Spinal cord (tissue), 10 donors: ENCODE data around the gene HSF4. TPM values are rescaled to one million over a fixed set of nuclear protein-coding genes. Genes with fewer than 3 reads are reported as not detected.
A peak's percentile ranks its signal among the peaks of the same experiment; 100 is the strongest.

Experiments
- DNase-seq, 6 donors: peaks; one replicate each; pipeline versions ENCODE4 v3.0.0 to v3.0.0-alpha.2; 2013 to 2015; ENCODE audit warnings: low spot score in 6 of 6, low read depth in 4 of 6
- H3K27ac ChIP-seq: one replicate; pipeline ENCODE4 v1.5.1; 2013; ENCODE audit warnings: low read depth, low read length, control low read depth
- H3K27me3 ChIP-seq: one replicate; pipeline ENCODE4 v1.6.1; 2013; ENCODE audit warnings: low read length; ENCODE audit not compliant: control insufficient read depth, insufficient read depth
- H3K36me3 ChIP-seq: one replicate; pipeline ENCODE4 v1.6.1; 2013; ENCODE audit warnings: low read length; ENCODE audit not compliant: control insufficient read depth, insufficient read depth
- H3K4me1 ChIP-seq: one replicate; pipeline ENCODE4 v1.6.1; 2013; ENCODE audit warnings: low read length; ENCODE audit not compliant: control insufficient read depth, insufficient read depth
- H3K4me3 ChIP-seq: one replicate; pipeline ENCODE4 v1.5.1; 2013; ENCODE audit warnings: low read depth, low read length, control low read depth
- H3K9me3 ChIP-seq: one replicate; pipeline ENCODE4 v1.6.1; 2013; ENCODE audit warnings: low read length; ENCODE audit not compliant: control insufficient read depth, insufficient read depth
- WGBS: methylation state at CpG from one replicate; pipeline ENCODE4 v1.1.5; 2013; ENCODE audit warnings: missing lambda C conversion rate; ENCODE audit not compliant: insufficient coverage; 5-methylcytosine and 5-hydroxymethylcytosine counted together
- polyA plus RNA-seq, 2 donors: library from polyadenylated mRNA; unstranded; fragments of 120-200 nt; gene quantifications; one replicate each; pipeline ENCODE4 v1.2.1, GENCODE V29; 2013; ENCODE audit not compliant: insufficient read length in 2 of 2
- total RNA-seq, 2 donors: library from RNA; depleted of rRNA in 1 of 2; stranded (reverse); fragments of 120-200 nt in 1 of 2; fragments of >200 nt in 1 of 2; gene quantifications; one replicate each; pipeline versions ENCODE4 v1.2.3 to v1.2.4, GENCODE V29; 2013 to 2014
- donor health status: healthy.

Gene HSF4
- total and polyA plus RNA-seq, 4 donors, result 14.0 to 55.0 (median 41.5) TPM

DNA sequence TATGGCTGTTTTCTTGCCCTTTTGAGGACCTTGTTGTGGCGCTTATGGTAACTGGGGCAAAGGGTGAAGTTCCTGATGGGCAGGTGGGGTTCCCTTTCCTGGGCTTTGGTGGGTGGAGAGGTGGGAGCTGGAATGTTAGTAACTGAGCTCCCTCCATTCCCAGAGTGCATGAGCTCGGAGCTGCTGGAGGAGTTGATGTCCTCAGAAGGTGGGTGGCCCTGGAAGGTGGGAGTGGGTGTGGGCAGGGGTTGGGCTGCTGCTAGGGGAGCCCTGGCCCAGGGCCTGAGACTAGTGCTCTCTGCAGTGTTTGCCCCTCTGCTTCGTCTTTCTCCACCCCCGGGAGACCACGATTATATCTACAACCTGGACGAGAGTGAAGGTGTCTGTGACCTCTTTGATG, 33.2 kb downstream of the HSF4 start:
- Histone ChIP-seq H3K36me3 (peaks cover 88% of the 10 kb centered on the region), H3K27ac (no peak overlapping the region), H3K4me1 (peaks cover 25% of the 10 kb centered on the region), H3K9me3 (no peaks in the 10 kb centered on the region), H3K4me3 (no peak overlapping the region), H3K27me3 (no peaks in the 10 kb centered on the region)
- no peak for DNase-seq
- 74% methylated on average over 5 of the region's 6 CpGs for WGBS

DNA sequence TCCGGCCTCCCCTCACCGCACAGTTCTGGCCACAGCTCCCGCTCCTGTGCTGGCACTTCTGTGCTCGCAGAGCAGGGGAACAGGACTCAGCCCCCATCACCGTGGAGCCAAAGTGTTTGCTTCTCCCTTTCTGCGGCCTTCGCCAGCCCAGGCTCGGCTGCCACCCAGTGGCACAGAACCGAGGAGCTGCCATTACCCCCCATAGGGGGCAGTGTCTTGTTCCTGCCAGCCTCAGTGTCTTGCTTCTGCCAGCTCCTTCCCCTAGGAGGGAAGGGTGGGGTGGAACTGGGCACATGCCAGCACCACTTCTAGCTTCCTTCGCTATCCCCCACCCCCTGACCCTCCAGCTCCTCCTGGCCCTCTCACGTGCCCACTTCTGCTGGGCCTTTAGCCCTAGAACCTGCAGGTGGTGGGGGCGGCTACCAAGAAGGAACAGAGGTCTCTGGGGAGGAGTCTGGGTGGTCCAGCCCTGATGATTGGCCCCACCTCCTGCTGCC, 33.7 kb downstream of the HSF4 start:
- WGBS, result 76% methylated on average over 8 of the region's 12 CpGs
- peaks cover 90% of the 10 kb centered on the region for H3K36me3 ChIP-seq
- peak in 2 of 6 donors; percentile 34 to 56 for DNase-seq
- no peaks in the 10 kb centered on the region for H3K27me3 ChIP-seq
- H3K4me1 ChIP-seq, result peaks cover 20% of the 10 kb centered on the region
- H3K9me3 ChIP-seq, result no peaks in the 10 kb centered on the region
- H3K27ac ChIP-seq, result no peak overlapping the region
- H3K4me3 ChIP-seq, result no peak overlapping the region

DNA sequence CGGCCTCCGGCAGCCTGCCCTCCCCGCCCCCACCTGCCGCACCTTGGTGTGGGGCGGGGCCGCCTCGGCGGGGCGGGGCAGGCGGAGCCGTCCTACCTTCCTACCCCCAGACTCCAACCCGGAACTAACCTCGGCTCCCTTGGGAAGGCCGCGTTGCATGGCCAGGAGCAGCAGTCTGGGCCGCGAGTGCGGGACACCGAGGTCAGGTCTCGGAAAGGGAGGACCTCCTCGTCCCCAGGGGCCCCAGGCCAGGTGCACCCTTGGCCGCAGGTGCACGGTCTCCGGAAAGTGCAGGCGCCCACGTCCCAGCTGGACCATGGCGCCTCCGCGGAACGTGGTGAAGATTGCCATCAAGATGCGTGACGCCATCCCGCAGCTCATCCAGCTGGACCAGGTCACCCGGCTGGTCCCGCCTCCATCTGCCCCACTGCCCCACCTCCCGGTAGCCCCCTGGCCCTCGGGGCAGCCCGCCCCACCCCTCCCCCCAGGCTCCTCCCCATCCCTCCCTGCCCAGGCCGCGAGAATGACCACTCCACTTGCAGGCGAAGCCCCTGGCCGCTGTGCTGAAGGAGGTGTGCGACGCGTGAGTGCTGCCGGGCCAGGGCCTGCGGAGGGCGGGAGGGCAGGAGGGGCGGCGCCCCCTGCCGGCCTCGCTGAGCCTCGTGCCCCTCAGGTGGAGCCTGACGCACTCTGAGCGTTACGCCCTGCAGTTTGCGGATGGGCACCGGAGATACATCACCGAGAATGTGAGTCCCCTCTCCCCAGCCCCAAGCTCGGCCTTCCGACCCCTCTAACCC, 34.7 kb downstream of the HSF4 start, which contains the start of gene ELMO3:
Gene ELMO3 (plus strand): TSS at position 121 of the 797 bp plus-strand sequence. CDS start 196 bp downstream, at position 317.
- no peaks in the 10 kb centered on the region for H3K9me3 ChIP-seq
- no peak within 1 kb of the TSS for H3K4me3 ChIP-seq
- H3K27me3 ChIP-seq, result no peaks in the 10 kb centered on the region
- H3K4me1 ChIP-seq, result peaks cover 15% of the 10 kb centered on the region
- no peak within 1 kb of the TSS for H3K27ac ChIP-seq
- 27% methylated on average over 54 of the region's 61 CpGs for WGBS
- no peak for DNase-seq
- peaks cover 90% of the 10 kb centered on the region for H3K36me3 ChIP-seq

DNA sequence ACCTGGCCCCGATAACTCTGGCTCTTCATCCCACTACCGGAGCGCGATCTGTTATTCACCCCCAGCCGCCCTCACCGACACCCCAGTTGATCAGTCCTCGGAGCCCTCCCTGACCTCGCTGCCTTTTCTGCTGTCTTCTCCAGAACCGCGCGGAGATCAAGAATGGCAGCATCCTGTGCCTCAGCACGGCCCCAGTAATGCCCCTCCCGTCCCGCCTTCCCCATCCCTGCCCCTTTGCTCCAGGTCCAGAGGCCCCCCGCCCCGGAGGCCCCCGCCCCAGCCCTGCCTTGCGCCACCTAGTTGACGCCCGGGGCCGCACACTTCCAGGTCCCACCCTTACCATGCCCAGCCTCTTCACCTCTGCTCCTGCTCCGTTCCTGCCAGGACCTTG, 35.3 kb downstream of the HSF4 start:
- no peaks in the 10 kb centered on the region for H3K9me3 ChIP-seq
- H3K4me3 ChIP-seq, result no peak overlapping the region
- peaks cover 90% of the 10 kb centered on the region for H3K36me3 ChIP-seq
- H3K27ac ChIP-seq, result no peak overlapping the region
- WGBS, result 30% methylated on average over 17 of the region's 22 CpGs
- peaks cover 15% of the 10 kb centered on the region for H3K4me1 ChIP-seq
- H3K27me3 ChIP-seq, result no peaks in the 10 kb centered on the region
- no peak for DNase-seq

DNA sequence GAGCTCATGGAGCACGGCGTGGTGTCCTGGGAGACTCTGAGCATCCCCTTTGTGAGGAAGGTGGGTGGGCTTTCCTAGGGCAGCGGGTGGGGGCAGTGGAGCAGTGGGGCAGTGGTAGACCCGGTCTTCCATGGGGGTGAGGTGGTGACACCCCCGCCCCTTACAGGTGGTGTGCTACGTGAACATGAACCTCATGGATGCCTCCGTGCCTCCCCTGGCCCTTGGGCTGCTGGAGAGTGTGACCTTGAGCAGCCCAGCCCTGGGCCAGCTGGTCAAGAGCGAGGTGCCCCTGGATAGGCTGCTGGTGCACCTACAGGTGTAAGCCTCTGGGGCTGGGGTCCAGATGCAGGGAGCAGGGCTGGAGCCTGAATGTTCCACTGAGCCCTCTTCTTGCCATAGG, 35.9 kb downstream of the HSF4 start:
- WGBS, result 95% methylated on average over 8 of the region's 8 CpGs
- no peak for DNase-seq
- Histone ChIP-seq H3K4me3 (no peak overlapping the region), H3K27me3 (no peaks in the 10 kb centered on the region), H3K4me1 (peaks cover 15% of the 10 kb centered on the region), H3K9me3 (no peaks in the 10 kb centered on the region), H3K36me3 (peaks cover 83% of the 10 kb centered on the region), H3K27ac (no peak overlapping the region)

DNA sequence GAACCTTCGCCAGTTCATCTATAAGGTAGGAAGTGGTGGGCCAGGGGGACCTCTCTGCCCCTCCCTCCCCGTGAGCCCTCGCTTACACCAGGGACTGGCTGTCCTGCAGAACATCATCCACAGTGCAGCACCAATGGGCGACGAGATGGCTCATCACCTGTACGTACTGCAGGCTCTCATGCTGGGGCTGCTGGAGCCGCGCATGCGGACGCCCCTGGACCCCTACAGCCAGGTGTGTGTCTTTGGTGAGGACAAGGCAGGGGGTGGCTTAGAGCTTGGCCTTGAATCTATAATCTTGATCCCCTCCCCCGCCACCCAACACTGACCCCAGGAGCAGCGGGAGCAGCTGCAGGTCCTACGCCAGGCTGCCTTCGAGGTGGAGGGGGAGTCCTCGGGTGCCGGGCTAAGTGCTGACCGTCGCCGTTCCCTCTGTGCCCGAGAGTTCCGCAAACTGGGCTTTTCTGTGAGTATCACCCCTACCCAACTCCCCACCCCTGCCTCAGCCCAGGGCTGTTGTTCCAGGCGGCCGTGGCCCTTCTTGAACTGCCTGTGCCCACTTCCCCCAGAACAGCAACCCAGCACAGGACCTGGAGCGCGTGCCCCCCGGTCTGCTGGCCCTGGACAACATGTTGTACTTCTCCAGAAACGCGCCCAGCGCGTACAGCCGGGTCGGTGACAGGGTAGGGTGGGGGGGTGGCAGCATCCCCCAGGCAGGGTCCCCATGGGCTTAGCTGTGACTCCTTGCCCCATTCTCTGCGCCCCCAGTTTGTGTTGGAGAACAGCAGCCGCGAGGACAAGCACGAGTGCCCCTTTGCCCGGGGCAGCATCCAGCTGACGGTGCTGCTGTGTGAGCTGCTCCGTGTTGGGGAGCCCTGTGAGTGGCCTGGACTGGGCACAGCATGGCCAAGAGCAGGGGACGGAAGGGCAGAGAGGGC, 37.1 kb downstream of the HSF4 start:
- 95% methylated on average over 33 of the region's 40 CpGs for WGBS
- Histone ChIP-seq H3K36me3 (peaks cover 83% of the 10 kb centered on the region), H3K27me3 (no peaks in the 10 kb centered on the region), H3K27ac (no peak overlapping the region), H3K4me3 (no peak overlapping the region), H3K9me3 (no peaks in the 10 kb centered on the region), H3K4me1 (peaks cover 15% of the 10 kb centered on the region)
- DNase-seq, result no peak

DNA sequence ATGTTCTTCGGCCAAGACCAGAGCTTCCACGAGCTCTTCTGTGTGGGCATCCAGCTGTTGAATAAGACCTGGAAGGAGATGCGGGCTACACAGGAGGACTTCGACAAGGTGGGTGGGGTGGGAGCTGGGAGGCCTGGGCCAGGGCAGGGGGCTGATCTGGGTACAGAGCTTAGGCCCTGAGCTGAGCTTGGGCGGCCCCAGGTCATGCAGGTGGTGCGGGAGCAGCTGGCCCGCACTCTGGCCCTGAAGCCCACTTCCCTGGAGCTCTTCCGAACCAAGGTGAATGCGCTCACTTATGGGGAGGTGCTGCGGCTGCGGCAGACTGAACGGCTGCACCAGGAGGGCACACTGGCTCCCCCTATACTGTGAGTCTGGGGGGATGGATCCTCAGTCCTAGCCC, 37.9 kb downstream of the HSF4 start:
- no peak for DNase-seq
- H3K9me3 ChIP-seq, result no peaks in the 10 kb centered on the region
- no peaks in the 10 kb centered on the region for H3K27me3 ChIP-seq
- H3K36me3 ChIP-seq, result peaks cover 83% of the 10 kb centered on the region
- H3K4me1 ChIP-seq, result peaks cover 15% of the 10 kb centered on the region
- whole genome bisulfite sequencing, result 97% methylated on average over 12 of the region's 12 CpGs
- H3K4me3 ChIP-seq, result no peak overlapping the region
- H3K27ac ChIP-seq, result no peak overlapping the region

DNA sequence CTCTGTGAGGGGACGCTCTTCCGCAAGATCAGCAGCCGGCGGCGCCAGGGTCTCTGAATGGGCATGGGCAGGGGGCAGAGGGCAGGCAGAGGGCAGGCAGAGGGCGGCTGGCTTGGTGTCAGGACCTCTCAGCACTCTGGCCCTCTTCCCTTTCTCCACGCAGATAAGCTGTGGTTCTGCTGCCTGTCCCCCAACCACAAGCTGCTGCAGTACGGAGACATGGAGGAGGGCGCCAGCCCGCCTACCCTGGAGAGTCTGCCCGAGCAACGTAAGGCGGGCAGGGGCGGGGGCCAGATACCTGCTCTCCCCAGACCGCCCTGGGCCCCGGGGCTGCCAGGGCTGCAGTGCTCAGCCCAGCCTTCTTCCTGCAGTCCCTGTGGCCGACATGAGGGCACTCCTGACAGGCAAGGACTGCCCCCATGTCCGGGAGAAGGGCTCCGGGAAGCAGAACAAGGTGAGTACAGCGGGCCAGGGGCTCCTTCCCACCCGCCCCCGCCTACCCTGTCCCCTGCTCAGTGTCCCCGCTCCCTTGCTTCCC, 38.5 kb downstream of the HSF4 start:
- 93% methylated on average over 23 of the region's 23 CpGs for WGBS
- Histone ChIP-seq H3K4me3 (no peak overlapping the region), H3K27ac (no peak overlapping the region), H3K9me3 (no peaks in the 10 kb centered on the region), H3K27me3 (no peaks in the 10 kb centered on the region), H3K4me1 (peaks cover 12% of the 10 kb centered on the region), H3K36me3 (peaks cover 83% of the 10 kb centered on the region)
- DNase-seq, result no peak

DNA sequence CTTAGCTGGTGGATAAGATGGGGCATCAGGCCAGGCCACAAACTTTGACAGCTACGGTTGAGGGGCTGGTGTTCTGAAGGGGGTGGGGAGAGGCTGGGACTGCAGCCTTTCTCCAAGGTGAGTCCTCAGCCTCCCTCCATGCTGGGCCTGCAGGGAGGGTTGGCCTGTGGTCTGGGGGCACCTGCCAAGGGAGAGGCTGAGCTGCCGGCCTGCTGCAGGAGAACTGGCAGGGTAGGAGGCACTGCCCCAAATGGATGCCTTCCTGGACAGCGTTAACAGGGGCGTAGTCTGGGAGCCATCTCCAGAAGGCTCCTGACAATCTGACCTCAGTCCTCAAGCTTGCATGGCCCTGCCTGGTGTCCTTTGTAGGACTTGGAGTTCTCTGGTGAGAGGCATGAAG, 39.5 kb downstream of the HSF4 start:
- no peak overlapping the region for H3K4me3 ChIP-seq
- H3K4me1 ChIP-seq, result peaks cover 5% of the 10 kb centered on the region
- H3K27ac ChIP-seq, result no peak overlapping the region
- H3K9me3 ChIP-seq, result no peaks in the 10 kb centered on the region
- no peak for DNase-seq
- WGBS, result 100% methylated on average over 4 of the region's 4 CpGs
- H3K36me3 ChIP-seq, result peaks cover 85% of the 10 kb centered on the region
- no peaks in the 10 kb centered on the region for H3K27me3 ChIP-seq
